Ascending aorta (tissue), 2 donors: Measurements from ENCODE around the gene DMD. TPM values are rescaled to one million over a fixed set of nuclear protein-coding genes. Genes with fewer than 3 reads are reported as not detected.

Experiments
- DNase-seq, 2 donors: peaks; one replicate each; pipeline ENCODE4 v3.0.0-alpha.2; 2019; ENCODE audit warnings: low spot score in 2 of 2
- H3K27ac ChIP-seq, 2 donors: fragments of 200-600 bp; sonication (generic); one replicate each; pipeline ENCODE4 v1.5.1; 2016 to 2017; ENCODE audit warnings: mild to moderate bottlenecking in 1 of 2
- H3K27me3 ChIP-seq: fragments of 200-600 bp; sonication (generic); one replicate; pipeline ENCODE4 v1.5.1; 2017
- H3K36me3 ChIP-seq, 2 donors: fragments of 200-600 bp; sonication (generic); one replicate each; pipeline ENCODE4 v1.5.1; 2016
- H3K4me1 ChIP-seq, 2 donors: fragments of 200-600 bp; sonication (generic); one replicate each; pipeline ENCODE4 v1.5.1; 2016 to 2017; ENCODE audit warnings: mild to moderate bottlenecking in 1 of 2
- H3K4me3 ChIP-seq, 2 donors: fragments of 200-600 bp; sonication (generic); one replicate each; pipeline ENCODE4 v1.5.1; 2016 to 2017; ENCODE audit warnings: mild to moderate bottlenecking in 1 of 2
- H3K9me3 ChIP-seq, 2 donors: fragments of 200-600 bp; sonication (generic); one replicate each; pipeline ENCODE4 v1.5.1; 2016
- CTCF ChIP-seq, 3 experiments: fragments of 200-600 bp in 2 of 3; fragments of 450-650 bp in 1 of 3; sonication (generic) in 2 of 3; IDR thresholded peaks; one replicate each; pipeline ENCODE4 v1.5.1; 2016 to 2019; ENCODE audit warnings: antibody characterized with exemption in 3 of 3, mild to moderate bottlenecking in 1 of 3, moderate library complexity in 1 of 3
- intact Hi-C: fragments of 100-400 bp; cut with DNase I; formaldehyde crosslinking; loops from one replicate; pipeline ENCODE4 v1.15.1; 2023
- total RNA-seq: library from RNA; depleted of rRNA; stranded (reverse); fragments of >200 nt; gene quantifications from one replicate; pipeline ENCODE4 v1.1.0, GENCODE V29; 2016

DMD gene
- total RNA-seq, 1 donor from 2014 or later: 40.0 TPM

- intact Hi-C loops: no loop called here
- H3K9me3 ChIP-seq: no peaks in the 10 kb centered on the region
- no peak for TF ChIP-seq CTCF (IDR thresholded peaks at IDR 0.05)
- DNase-seq: no peak
- H3K36me3 ChIP-seq: no peaks in the 10 kb centered on the region
- no peak overlapping the region for H3K4me3 ChIP-seq
- no peaks in the 10 kb centered on the region for H3K4me1 ChIP-seq
- no peak overlapping the region for H3K27ac ChIP-seq
- no peaks in the 10 kb centered on the region for H3K27me3 ChIP-seq
These were observed 1687.3 kb downstream of the DMD start for GRCh38 chrX:31523884-31524536.

DNA sequence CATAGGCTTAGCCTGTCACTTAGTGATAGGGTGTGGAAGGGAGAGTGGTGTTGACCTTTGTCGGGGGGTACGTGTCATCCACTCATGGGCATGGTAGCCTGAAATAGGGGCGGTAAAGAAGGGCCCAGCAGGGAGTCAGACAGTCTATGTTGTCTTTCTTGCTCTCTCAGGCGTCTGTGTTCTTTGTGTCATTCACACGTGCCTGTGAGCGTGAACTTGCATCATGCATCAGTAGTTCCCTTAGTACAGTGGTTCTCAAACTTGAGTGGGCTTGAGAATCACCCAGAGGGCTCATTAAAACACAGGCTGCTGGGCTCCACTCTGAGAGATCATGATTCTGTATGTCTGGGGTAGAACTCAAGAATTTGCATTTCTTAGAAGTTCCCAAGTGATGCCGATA is 1688.6 kb downstream of the DMD start:
- Histone ChIP-seq H3K36me3 (no peaks in the 10 kb centered on the region), H3K4me3 (no peak overlapping the region), H3K9me3 (no peaks in the 10 kb centered on the region), H3K27ac (no peak overlapping the region), H3K4me1 (no peaks in the 10 kb centered on the region), H3K27me3 (no peaks in the 10 kb centered on the region)
- DNase-seq: no peak
- no peak for TF ChIP-seq CTCF (IDR thresholded peaks at IDR 0.05)
- intact Hi-C loops: no loop called here

GRCh38 chrX:31521941-31522340 is 1689.4 kb downstream of the DMD start:
- TF ChIP-seq CTCF (IDR thresholded peaks at IDR 0.05): no peak
- DNase-seq: no peak
- H3K36me3 ChIP-seq: no peaks in the 10 kb centered on the region
- intact Hi-C loops: no loop called here
- no peaks in the 10 kb centered on the region for H3K27me3 ChIP-seq
- no peak overlapping the region for H3K4me3 ChIP-seq
- H3K4me1 ChIP-seq: no peaks in the 10 kb centered on the region
- no peaks in the 10 kb centered on the region for H3K9me3 ChIP-seq
- H3K27ac ChIP-seq: no peak overlapping the region

- H3K4me1 ChIP-seq: no peaks in the 10 kb centered on the region
- no peak overlapping the region for H3K4me3 ChIP-seq
- no peak for DNase-seq
- no peaks in the 10 kb centered on the region for H3K27me3 ChIP-seq
- no peaks in the 10 kb centered on the region for H3K36me3 ChIP-seq
- H3K27ac ChIP-seq: no peak overlapping the region
- no peak for TF ChIP-seq CTCF (IDR thresholded peaks at IDR 0.05)
- intact Hi-C loops: no loop called here
- H3K9me3 ChIP-seq: no peaks in the 10 kb centered on the region
These were observed 1694.8 kb downstream of the DMD start for GRCh38 chrX:31516527-31516926.

DNA sequence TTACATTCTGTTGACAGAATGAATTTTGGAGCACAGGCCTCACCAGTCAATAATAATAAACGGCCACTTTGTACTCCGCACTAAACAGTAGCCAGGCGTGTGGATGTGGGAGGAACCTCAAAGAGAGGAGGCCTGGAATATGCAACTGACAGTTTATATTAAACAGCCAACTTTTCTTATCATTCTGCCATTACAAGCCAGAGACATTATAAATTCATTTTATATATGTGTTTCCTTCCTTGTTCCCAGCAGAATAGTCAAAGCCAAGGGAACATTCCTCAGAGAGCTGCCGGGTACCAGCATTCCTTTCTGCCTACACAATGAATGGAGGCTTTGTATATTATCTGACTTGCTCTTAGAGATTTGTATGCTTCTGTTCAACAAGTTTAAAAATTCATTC is 1703.0 kb downstream of the DMD start:
- H3K4me1 ChIP-seq: no peaks in the 10 kb centered on the region
- H3K27ac ChIP-seq: no peak overlapping the region
- no peak overlapping the region for H3K4me3 ChIP-seq
- H3K9me3 ChIP-seq: no peaks in the 10 kb centered on the region
- intact Hi-C loops: no loop called here
- DNase-seq: no peak
- TF ChIP-seq CTCF (IDR thresholded peaks at IDR 0.05): no peak
- H3K36me3 ChIP-seq: no peaks in the 10 kb centered on the region
- no peaks in the 10 kb centered on the region for H3K27me3 ChIP-seq

- Histone ChIP-seq H3K36me3 (no peaks in the 10 kb centered on the region), H3K4me3 (no peak overlapping the region), H3K9me3 (no peaks in the 10 kb centered on the region), H3K27ac (no peak overlapping the region), H3K4me1 (no peaks in the 10 kb centered on the region), H3K27me3 (no peaks in the 10 kb centered on the region)
- TF ChIP-seq CTCF (IDR thresholded peaks at IDR 0.05): no peak
- intact Hi-C loops: no loop called here
- no peak for DNase-seq
These were observed 1704.4 kb downstream of the DMD start for GRCh38 chrX:31506928-31507327.
